ENCODE data around the gene TLR8. TPM values are rescaled to one million over a fixed set of nuclear protein-coding genes. Genes with fewer than 3 reads are reported as not detected.
"Not testable (repeated sequence)": the region's sequence is repeated elsewhere in the genome, so short reads cannot be mapped to it uniquely, and the experiment has no call there.

The TLR8 gene
- total RNA-seq, 1 donor, result under 0.01 TPM

- Histone ChIP-seq H3K27ac (ENCODE audit: low read depth, low read length) (no peak overlapping the region), H3K9me3 (ENCODE audit: low read depth, low read length) (no peaks in the 10 kb centered on the region), H3K4me3 (ENCODE audit: insufficient read depth, low read length) (no peak overlapping the region), H3K36me3 (ENCODE audit: insufficient read depth, low read length) (no peaks in the 10 kb centered on the region), H3K79me2 (ENCODE audit: insufficient read depth, low read length) (no peaks in the 10 kb centered on the region), H3K27me3 (ENCODE audit: insufficient read depth, low read length) (no peaks in the 10 kb centered on the region), H3K4me2 (ENCODE audit: insufficient read depth, low read length) (no peak overlapping the region), H2AFZ (ENCODE audit: low read length) (no peak overlapping the region), H3K4me1 (ENCODE audit: insufficient read depth, low read length) (no peaks in the 10 kb centered on the region), H4K20me1 (ENCODE audit: insufficient read depth, low read length) (no peaks in the 10 kb centered on the region)
- TF ChIP-seq CTCF (IDR thresholded peaks at IDR 0.05; ENCODE audit: extremely low read depth, low read depth, low read length), result no peak
- DNase-seq (ENCODE audit: insufficient read length, low spot score, missing footprints), result no peak
Observed at GRCh38 chrX:12936947-12937346, 30.5 kb downstream of the TLR8 start.

GRCh38 chrX:12940471-12940870 is 34.1 kb downstream of the TLR8 start:
- not testable (repeated sequence) for H3K27ac ChIP-seq (ENCODE audit: low read depth, low read length); H4K20me1 ChIP-seq (ENCODE audit: insufficient read depth, low read length); H3K27me3 ChIP-seq (ENCODE audit: insufficient read depth, low read length); H2AFZ ChIP-seq (ENCODE audit: low read length); H3K4me2 ChIP-seq (ENCODE audit: insufficient read depth, low read length); H3K36me3 ChIP-seq (ENCODE audit: insufficient read depth, low read length); H3K4me1 ChIP-seq (ENCODE audit: insufficient read depth, low read length); H3K9me3 ChIP-seq (ENCODE audit: low read depth, low read length); H3K79me2 ChIP-seq (ENCODE audit: insufficient read depth, low read length); DNase-seq (ENCODE audit: insufficient read length, low spot score, missing footprints); H3K4me3 ChIP-seq (ENCODE audit: insufficient read depth, low read length)

GRCh38 chrX:12943592-12943991 is 37.2 kb downstream of the TLR8 start:
- not testable (repeated sequence) for H3K9me3 ChIP-seq (ENCODE audit: low read depth, low read length); H3K4me2 ChIP-seq (ENCODE audit: insufficient read depth, low read length); H2AFZ ChIP-seq (ENCODE audit: low read length); H3K27me3 ChIP-seq (ENCODE audit: insufficient read depth, low read length); H3K27ac ChIP-seq (ENCODE audit: low read depth, low read length); DNase-seq (ENCODE audit: insufficient read length, low spot score, missing footprints); H3K4me3 ChIP-seq (ENCODE audit: insufficient read depth, low read length); H3K36me3 ChIP-seq (ENCODE audit: insufficient read depth, low read length); H3K4me1 ChIP-seq (ENCODE audit: insufficient read depth, low read length); H3K79me2 ChIP-seq (ENCODE audit: insufficient read depth, low read length); H4K20me1 ChIP-seq (ENCODE audit: insufficient read depth, low read length)

GRCh38 chrX:12944452-12944851 is 38.0 kb downstream of the TLR8 start:
- H2AFZ ChIP-seq (ENCODE audit: low read length); H3K27ac ChIP-seq (ENCODE audit: low read depth, low read length); H3K27me3 ChIP-seq (ENCODE audit: insufficient read depth, low read length); H3K4me2 ChIP-seq (ENCODE audit: insufficient read depth, low read length); H3K36me3 ChIP-seq (ENCODE audit: insufficient read depth, low read length); DNase-seq (ENCODE audit: insufficient read length, low spot score, missing footprints); H4K20me1 ChIP-seq (ENCODE audit: insufficient read depth, low read length); H3K79me2 ChIP-seq (ENCODE audit: insufficient read depth, low read length); H3K9me3 ChIP-seq (ENCODE audit: low read depth, low read length); H3K4me3 ChIP-seq (ENCODE audit: insufficient read depth, low read length): not testable (repeated sequence)
- peaks cover 10% of the 10 kb centered on the region for H3K4me1 ChIP-seq (ENCODE audit: insufficient read depth, low read length)

- H3K9me3 ChIP-seq (ENCODE audit: low read depth, low read length), result no peaks in the 10 kb centered on the region
- H3K79me2 ChIP-seq (ENCODE audit: insufficient read depth, low read length), result no peaks in the 10 kb centered on the region
- no peak overlapping the region for H3K4me3 ChIP-seq (ENCODE audit: insufficient read depth, low read length)
- H3K4me1 ChIP-seq (ENCODE audit: insufficient read depth, low read length), result peaks cover 20% of the 10 kb centered on the region
- H3K4me2 ChIP-seq (ENCODE audit: insufficient read depth, low read length), result no peak overlapping the region
- H2AFZ ChIP-seq (ENCODE audit: low read length), result no peak overlapping the region
- no peaks in the 10 kb centered on the region for H3K36me3 ChIP-seq (ENCODE audit: insufficient read depth, low read length)
- no peaks in the 10 kb centered on the region for H4K20me1 ChIP-seq (ENCODE audit: insufficient read depth, low read length)
- no peak for DNase-seq (ENCODE audit: insufficient read length, low spot score, missing footprints)
- H3K27me3 ChIP-seq (ENCODE audit: insufficient read depth, low read length), result no peaks in the 10 kb centered on the region
- H3K27ac ChIP-seq (ENCODE audit: low read depth, low read length), result no peak overlapping the region
- TF ChIP-seq CTCF (IDR thresholded peaks at IDR 0.05; ENCODE audit: extremely low read depth, low read depth, low read length), result no peak
Observed at GRCh38 chrX:12945494-12945893, 39.1 kb downstream of the TLR8 start.

Measured in osteoblast (primary cell).